ENCODE measurements around the gene ARHGAP32. TPM values are rescaled to one million over a fixed set of nuclear protein-coding genes. Genes with fewer than 3 reads are reported as not detected.
A peak's percentile ranks its signal among the peaks of the same experiment; 100 is the strongest.
"Not testable (repeated sequence)": the region's sequence is repeated elsewhere in the genome, so short reads cannot be mapped to it uniquely, and the experiment has no call there.

The ARHGAP32 gene
- total and polyA plus RNA-seq, 2 donors from 2014 or later: 2.1 to 30.8 TPM

GRCh38 chr11:129006161-129006560 lies 186.0 kb downstream of the ARHGAP32 start:
- intact Hi-C loops (cut with DNase I): no loop called here

GRCh38 chr11:128999165-128999564 lies 193.0 kb downstream of the ARHGAP32 start:
- H3K9me3 ChIP-seq (ENCODE audit: control insufficient read depth in 2 of 3, insufficient read depth in 1 of 3, low read length in 3 of 3); intact Hi-C loops (cut with DNase I); FAIRE-seq; H3K9ac ChIP-seq (ENCODE audit: low read length in 3 of 3); H3K4me3 ChIP-seq (ENCODE audit: low read length in 3 of 3); H3K36me3 ChIP-seq (ENCODE audit: control insufficient read depth in 2 of 3, insufficient read depth in 3 of 3, low read length in 3 of 3); H3K4me1 ChIP-seq (ENCODE audit: control insufficient read depth in 2 of 3, insufficient read depth in 2 of 3, low read depth in 1 of 3, low read length in 3 of 3); DNase-seq; H3K27me3 ChIP-seq (ENCODE audit: control insufficient read depth, insufficient read depth, low read length); H3K27ac ChIP-seq (ENCODE audit: low read depth in 2 of 2, low read length in 2 of 2): not testable (repeated sequence)

More at GRCh38 chr11:129006161-129006560, 186.0 kb downstream of the ARHGAP32 start:
- no peak for DNase-seq
- peaks cover 0 to 5% (median 0%) of the 10 kb centered on the region in 3 donors for H3K9me3 ChIP-seq (ENCODE audit: control insufficient read depth in 2 of 3, insufficient read depth in 1 of 3, low read length in 3 of 3)
- FAIRE-seq: no peak
- no peak overlapping the region for H3K27ac ChIP-seq (ENCODE audit: low read depth in 2 of 2, low read length in 2 of 2)
- H3K27me3 ChIP-seq (ENCODE audit: control insufficient read depth, insufficient read depth, low read length): no peaks in the 10 kb centered on the region
- H3K4me3 ChIP-seq (ENCODE audit: low read length in 3 of 3): no peak overlapping the region
- H3K36me3 ChIP-seq (ENCODE audit: control insufficient read depth in 2 of 3, insufficient read depth in 3 of 3, low read length in 3 of 3): no peaks in the 10 kb centered on the region
- no peak overlapping the region for H3K9ac ChIP-seq (ENCODE audit: low read length in 3 of 3)
- TF ChIP-seq, protein P1, sequence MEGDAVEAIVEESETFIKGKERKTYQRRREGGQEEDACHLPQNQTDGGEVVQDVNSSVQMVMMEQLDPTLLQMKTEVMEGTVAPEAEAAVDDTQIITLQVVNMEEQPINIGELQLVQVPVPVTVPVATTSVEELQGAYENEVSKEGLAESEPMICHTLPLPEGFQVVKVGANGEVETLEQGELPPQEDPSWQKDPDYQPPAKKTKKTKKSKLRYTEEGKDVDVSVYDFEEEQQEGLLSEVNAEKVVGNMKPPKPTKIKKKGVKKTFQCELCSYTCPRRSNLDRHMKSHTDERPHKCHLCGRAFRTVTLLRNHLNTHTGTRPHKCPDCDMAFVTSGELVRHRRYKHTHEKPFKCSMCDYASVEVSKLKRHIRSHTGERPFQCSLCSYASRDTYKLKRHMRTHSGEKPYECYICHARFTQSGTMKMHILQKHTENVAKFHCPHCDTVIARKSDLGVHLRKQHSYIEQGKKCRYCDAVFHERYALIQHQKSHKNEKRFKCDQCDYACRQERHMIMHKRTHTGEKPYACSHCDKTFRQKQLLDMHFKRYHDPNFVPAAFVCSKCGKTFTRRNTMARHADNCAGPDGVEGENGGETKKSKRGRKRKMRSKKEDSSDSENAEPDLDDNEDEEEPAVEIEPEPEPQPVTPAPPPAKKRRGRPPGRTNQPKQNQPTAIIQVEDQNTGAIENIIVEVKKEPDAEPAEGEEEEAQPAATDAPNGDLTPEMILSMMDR (IDR thresholded peaks at IDR 0.05; ENCODE audit: borderline replicate concordance, extremely low read depth, insufficient read depth): no peak
- H3K4me1 ChIP-seq (ENCODE audit: control insufficient read depth in 2 of 3, insufficient read depth in 2 of 3, low read depth in 1 of 3, low read length in 3 of 3): no peaks in the 10 kb centered on the region

DNA sequence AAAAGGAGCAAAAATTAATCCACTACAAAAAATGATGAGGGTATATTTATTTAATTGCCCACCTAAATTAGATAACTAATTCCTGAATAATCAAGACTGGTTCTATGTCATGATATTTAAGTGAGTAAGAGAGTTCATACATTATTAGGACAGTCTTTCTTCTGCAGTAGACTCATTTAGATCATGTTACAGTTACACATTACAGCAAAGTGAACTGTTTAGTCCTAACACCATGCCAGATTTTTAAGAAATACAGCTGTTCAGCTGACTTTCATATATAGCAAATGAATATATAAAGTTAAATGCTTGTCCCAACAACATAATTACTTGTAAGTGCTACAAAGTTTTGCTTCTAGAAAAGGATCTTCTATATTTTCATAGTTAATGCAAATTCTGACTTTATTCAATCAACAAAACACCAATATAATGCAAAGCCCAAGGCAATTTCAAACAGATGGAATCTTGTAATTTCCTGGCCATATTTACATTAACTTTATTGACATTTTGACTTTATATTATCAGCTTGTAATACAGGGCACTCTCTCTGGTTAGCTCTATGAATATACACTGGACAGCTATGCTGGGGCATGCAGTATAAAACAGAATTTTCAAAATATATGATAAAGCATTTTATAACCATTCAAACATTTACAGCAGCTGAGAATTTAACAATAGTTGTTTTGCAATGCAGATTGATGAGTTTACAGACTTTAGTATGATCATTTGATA lies 203.7 kb downstream of the ARHGAP32 start:
- H3K27me3 ChIP-seq (ENCODE audit: control insufficient read depth, insufficient read depth, low read length): no peaks in the 10 kb centered on the region
- H3K9me3 ChIP-seq (ENCODE audit: control insufficient read depth in 2 of 3, insufficient read depth in 1 of 3, low read length in 3 of 3): no peaks in the 10 kb centered on the region
- DNase-seq: no peak
- H3K4me1 ChIP-seq (ENCODE audit: control insufficient read depth in 2 of 3, insufficient read depth in 2 of 3, low read depth in 1 of 3, low read length in 3 of 3): no peaks in the 10 kb centered on the region
- intact Hi-C loops (cut with DNase I): no loop called here
- no peak overlapping the region for H3K4me3 ChIP-seq (ENCODE audit: low read length in 3 of 3)
- TF ChIP-seq, protein P1 (IDR thresholded peaks at IDR 0.05; ENCODE audit: borderline replicate concordance, extremely low read depth, insufficient read depth): no peak
- peak; percentile 66 for FAIRE-seq
- H3K36me3 ChIP-seq (ENCODE audit: control insufficient read depth in 2 of 3, insufficient read depth in 3 of 3, low read length in 3 of 3): peaks cover 0 to 4% (median 0%) of the 10 kb centered on the region in 3 donors
- no peak overlapping the region for H3K9ac ChIP-seq (ENCODE audit: low read length in 3 of 3)
- no peak overlapping the region for H3K27ac ChIP-seq (ENCODE audit: low read depth in 2 of 2, low read length in 2 of 2)

GRCh38 chr11:128985880-128986279 lies 206.2 kb downstream of the ARHGAP32 start:
- DNase-seq (no peak), FAIRE-seq (no peak)
- Histone ChIP-seq H3K27ac (ENCODE audit: low read depth in 2 of 2, low read length in 2 of 2) (no peak overlapping the region), H3K9ac (ENCODE audit: low read length in 3 of 3) (no peak overlapping the region), H3K36me3 (ENCODE audit: control insufficient read depth in 2 of 3, insufficient read depth in 3 of 3, low read length in 3 of 3) (peaks cover 0 to 4% (median 0%) of the 10 kb centered on the region in 3 donors), H3K4me1 (ENCODE audit: control insufficient read depth in 2 of 3, insufficient read depth in 2 of 3, low read depth in 1 of 3, low read length in 3 of 3) (no peaks in the 10 kb centered on the region), H3K9me3 (ENCODE audit: control insufficient read depth in 2 of 3, insufficient read depth in 1 of 3, low read length in 3 of 3) (no peaks in the 10 kb centered on the region), H3K27me3 (ENCODE audit: control insufficient read depth, insufficient read depth, low read length) (no peaks in the 10 kb centered on the region), H3K4me3 (ENCODE audit: low read length in 3 of 3) (no peak overlapping the region)
- TF ChIP-seq, protein P1 (IDR thresholded peaks at IDR 0.05; ENCODE audit: borderline replicate concordance, extremely low read depth, insufficient read depth): no peak
- intact Hi-C loops (cut with DNase I): no loop called here
